Measurements from ENCODE around the gene SORCS3. TPM values are rescaled to one million over a fixed set of nuclear protein-coding genes. Genes with fewer than 3 reads are reported as not detected.

Gene SORCS3
- total RNA-seq, 2 experiments from 2014 or later: 1.7 to 2.1 TPM

GRCh38 chr10:104767282-104767681 is 126.2 kb downstream of the SORCS3 start:
- H3K27ac ChIP-seq (ENCODE audit: low read depth in 1 of 2, low read length in 2 of 2): no peak overlapping the region
- H3K9me3 Mint-ChIP-seq: no peaks in the 10 kb centered on the region
- no peaks in the 10 kb centered on the region for H3K36me3 ChIP-seq (ENCODE audit: insufficient read depth, low read length)
- H3K4me1 Mint-ChIP-seq (ENCODE audit: low read depth): no peaks in the 10 kb centered on the region
- H3K27ac Mint-ChIP-seq: no peak overlapping the region
- no peak for TF ChIP-seq CTCF (IDR thresholded peaks at IDR 0.05)
- no peaks in the 10 kb centered on the region for H3K27me3 ChIP-seq (ENCODE audit: control insufficient read depth in 1 of 2, insufficient read depth in 2 of 2, low read length in 2 of 2)
- DNase-seq (no peak), ATAC-seq (ENCODE audit: poor library complexity) (no peak)
- H3K4me1 ChIP-seq (ENCODE audit: insufficient read depth, low read length): no peaks in the 10 kb centered on the region
- intact Hi-C loops (cut with DNase I, micrococcal nuclease): no loop called here
- H3K27me3 Mint-ChIP-seq: peaks cover 11% of the 10 kb centered on the region
- no peaks in the 10 kb centered on the region for H3K9me3 ChIP-seq (ENCODE audit: control insufficient read depth in 1 of 2, insufficient read depth in 1 of 2, low read length in 2 of 2)
- H3K4me3 ChIP-seq (ENCODE audit: low read length): no peak overlapping the region
- no peak overlapping the region for H3K4me3 Mint-ChIP-seq
- ChIA-PET CTCF (no interaction called here), POLR2A (no interaction called here)
- H3K36me3 Mint-ChIP-seq (ENCODE audit: low read depth): no peaks in the 10 kb centered on the region

- ChIA-PET CTCF (no interaction called here), POLR2A (no interaction called here)
- Mint-ChIP-seq H3K27ac (no peak overlapping the region), H3K9me3 (no peaks in the 10 kb centered on the region), H3K4me1 (ENCODE audit: low read depth) (no peaks in the 10 kb centered on the region), H3K36me3 (ENCODE audit: low read depth) (no peaks in the 10 kb centered on the region), H3K27me3 (peaks cover 11% of the 10 kb centered on the region), H3K4me3 (no peak overlapping the region)
- Histone ChIP-seq H3K27me3 (ENCODE audit: control insufficient read depth in 1 of 2, insufficient read depth in 2 of 2, low read length in 2 of 2) (no peaks in the 10 kb centered on the region), H3K9me3 (ENCODE audit: control insufficient read depth in 1 of 2, insufficient read depth in 1 of 2, low read length in 2 of 2) (no peaks in the 10 kb centered on the region), H3K27ac (ENCODE audit: low read depth in 1 of 2, low read length in 2 of 2) (no peak overlapping the region), H3K36me3 (ENCODE audit: insufficient read depth, low read length) (no peaks in the 10 kb centered on the region), H3K4me3 (ENCODE audit: low read length) (no peak overlapping the region), H3K4me1 (ENCODE audit: insufficient read depth, low read length) (no peaks in the 10 kb centered on the region)
- intact Hi-C loops (cut with DNase I, micrococcal nuclease): no loop called here
- DNase-seq: no peak
- no peak for TF ChIP-seq CTCF (IDR thresholded peaks at IDR 0.05)
- ATAC-seq (ENCODE audit: poor library complexity): no peak
Measured at GRCh38 chr10:104767745-104768144, 126.7 kb downstream of the SORCS3 start.

GRCh38 chr10:104773105-104773504 is 132.0 kb downstream of the SORCS3 start:
- Mint-ChIP-seq H3K27me3 (peaks cover 21% of the 10 kb centered on the region), H3K9me3 (no peaks in the 10 kb centered on the region), H3K36me3 (ENCODE audit: low read depth) (no peaks in the 10 kb centered on the region), H3K4me3 (no peak overlapping the region), H3K4me1 (ENCODE audit: low read depth) (no peaks in the 10 kb centered on the region), H3K27ac (no peak overlapping the region)
- TF ChIP-seq CTCF (IDR thresholded peaks at IDR 0.05): no peak
- ATAC-seq (ENCODE audit: poor library complexity): no peak
- no peaks in the 10 kb centered on the region for H3K9me3 ChIP-seq (ENCODE audit: control insufficient read depth in 1 of 2, insufficient read depth in 1 of 2, low read length in 2 of 2)
- POLR2A ChIA-PET: no interaction called here
- intact Hi-C loops (cut with DNase I, micrococcal nuclease): no loop called here
- no peak for DNase-seq
- no peak overlapping the region for H3K27ac ChIP-seq (ENCODE audit: low read depth in 1 of 2, low read length in 2 of 2)
- peaks cover 0 to 3% of the 10 kb centered on the region in 2 experiments for H3K27me3 ChIP-seq (ENCODE audit: control insufficient read depth in 1 of 2, insufficient read depth in 2 of 2, low read length in 2 of 2)
- no peak overlapping the region for H3K4me3 ChIP-seq (ENCODE audit: low read length)
- H3K4me1 ChIP-seq (ENCODE audit: insufficient read depth, low read length): no peaks in the 10 kb centered on the region
- CTCF ChIA-PET: no interaction called here
- no peaks in the 10 kb centered on the region for H3K36me3 ChIP-seq (ENCODE audit: insufficient read depth, low read length)
